ENCODE data around the gene PCGF3.
"Not testable (repeated sequence)": the region's sequence is repeated elsewhere in the genome, so short reads cannot be mapped to it uniquely, and the experiment has no call there.

Gene PCGF3

DNA sequence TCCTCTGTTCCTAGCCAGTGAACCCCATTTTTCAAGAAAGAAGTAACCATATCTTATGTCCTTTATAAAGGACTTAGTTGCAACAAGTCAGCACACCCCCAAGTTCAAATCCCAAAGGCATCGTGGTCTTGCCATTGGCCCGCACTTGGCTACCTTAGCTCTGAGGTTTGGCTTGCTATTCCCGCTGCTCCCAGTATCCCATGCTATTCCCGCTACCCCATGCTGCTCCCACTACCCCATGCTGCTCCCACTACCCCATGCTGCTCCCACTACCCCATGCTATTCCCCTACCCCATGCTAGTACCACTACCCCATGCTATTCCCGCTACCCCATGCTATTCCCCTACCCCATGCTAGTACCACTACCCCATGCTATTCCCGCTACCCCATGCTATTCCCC lies 37.4 kb upstream of the PCGF3 start:
- not testable (repeated sequence) for DNase-seq

- DNase-seq: not testable (repeated sequence)
These were observed 35.6 kb upstream of the PCGF3 start for GRCh38 chr4:669806-670559.

DNA sequence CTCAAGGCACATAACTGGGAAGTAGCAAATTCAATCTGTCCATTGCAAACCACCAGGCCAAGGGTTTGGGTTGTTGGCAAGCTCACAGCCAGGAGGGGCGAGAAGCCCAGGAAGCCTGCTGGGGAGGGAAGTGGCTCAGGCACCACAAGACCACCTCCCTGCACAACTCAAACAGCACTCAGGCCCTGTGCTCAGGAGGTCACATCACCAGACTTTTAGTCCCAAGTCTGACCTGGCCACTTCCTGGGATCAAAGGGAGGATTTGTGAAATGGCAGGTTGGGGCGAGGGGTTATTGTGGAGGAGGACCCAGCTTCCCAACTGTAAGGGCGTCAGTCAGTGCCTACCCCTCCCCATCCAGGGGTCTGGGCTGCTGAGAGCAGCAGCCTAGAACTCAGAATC lies 33.9 kb upstream of the PCGF3 start:
- no peak for DNase-seq

DNA sequence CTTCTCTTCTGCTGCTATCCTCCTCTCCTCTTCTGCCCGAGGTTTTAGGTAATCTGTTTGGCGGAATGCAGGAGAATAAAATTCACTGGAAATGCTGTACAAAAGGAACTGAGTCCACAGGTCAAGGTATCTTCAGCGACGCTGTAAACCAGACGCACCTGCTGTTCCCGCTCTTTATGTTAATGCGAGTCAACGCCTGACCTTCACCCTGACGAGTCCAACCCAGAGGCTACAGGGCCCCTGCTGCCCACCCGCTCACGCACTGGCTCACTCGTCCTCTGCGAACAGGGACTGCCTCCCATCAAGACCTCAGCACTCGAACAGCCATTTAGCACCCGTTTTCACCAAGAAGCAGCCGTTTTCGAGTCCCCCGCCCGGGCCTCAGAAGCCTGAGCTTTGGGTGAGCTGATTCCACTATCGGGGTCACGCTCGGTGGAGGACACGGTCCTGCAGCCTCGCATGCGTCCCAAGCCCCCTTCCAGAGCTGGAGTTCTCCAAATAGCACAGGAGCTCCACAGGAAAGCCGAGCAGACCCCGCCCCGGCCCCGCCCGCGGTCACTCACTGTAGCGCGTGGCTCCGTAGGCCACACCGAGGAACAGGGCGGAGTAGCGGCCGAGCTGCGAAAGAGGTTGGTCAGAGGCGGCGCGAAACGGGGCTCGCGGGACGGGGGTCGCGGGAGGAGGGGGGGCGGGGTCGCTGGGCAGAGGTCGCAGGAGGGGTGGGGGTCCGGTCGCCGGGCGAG lies 32.1 kb upstream of the PCGF3 start:
- peak; percentile 55 for DNase-seq

GRCh38 chr4:674172-675035 lies 31.2 kb upstream of the PCGF3 start, which contains the start of the genes ATP5ME and MYL5:
Gene ATP5ME (minus strand): TSS chr4:674276. CDS start chr4:674247, 29 bp downstream.
Gene MYL5 (plus strand): TSS chr4:674542. CDS start chr4:678027, 3,485 bp downstream.
- peak; percentile 96 for DNase-seq

- no peak for DNase-seq
These were observed 30.4 kb upstream of the PCGF3 start for GRCh38 chr4:675036-675882.

DNA sequence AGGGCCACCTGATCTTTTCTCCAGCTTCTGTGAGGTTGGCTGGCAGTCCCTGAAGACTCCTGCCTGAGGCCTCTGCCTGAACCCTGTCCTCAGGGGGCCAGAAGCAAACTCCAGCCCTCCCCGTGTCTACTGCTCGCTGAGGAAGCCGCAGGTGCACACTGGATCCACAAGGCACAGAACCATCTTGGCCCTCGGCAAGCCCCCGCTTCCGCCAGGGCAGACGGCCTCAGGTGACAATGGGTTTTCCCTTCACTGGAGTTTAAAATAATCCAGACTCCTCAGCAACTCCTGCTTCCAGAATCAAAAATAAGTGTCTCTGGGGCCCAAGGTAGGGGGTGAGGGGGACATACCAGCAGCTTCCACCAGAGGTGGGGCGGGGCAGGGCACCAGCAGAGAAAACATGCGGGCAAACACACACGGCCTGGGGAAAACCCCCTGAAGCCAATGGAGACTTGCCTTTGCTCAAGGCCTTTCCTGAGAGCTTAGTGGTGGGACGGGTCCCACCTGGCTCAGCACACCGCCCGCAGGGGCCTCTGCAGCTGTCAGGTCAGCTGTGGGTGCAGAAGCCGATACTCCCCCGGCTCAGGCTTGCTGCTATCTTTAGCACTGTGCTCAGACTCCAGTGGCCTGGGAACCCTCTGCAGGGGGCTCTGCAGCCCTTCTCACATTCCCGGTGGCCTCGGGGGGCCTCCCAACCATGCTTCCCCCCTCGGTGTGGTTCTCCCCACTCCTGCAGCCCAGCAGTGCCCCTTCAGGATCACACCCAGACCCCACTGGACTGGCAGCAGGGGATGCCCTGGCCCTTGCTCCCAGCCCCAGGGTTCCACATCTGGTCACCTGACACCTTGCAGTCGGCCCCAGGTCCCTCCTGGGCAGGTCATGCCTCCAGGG lies 29.4 kb upstream of the PCGF3 start:
- DNase-seq: no peak

GRCh38 chr4:676871-677235 lies 28.8 kb upstream of the PCGF3 start:
- DNase-seq: peak; percentile 41

DNA sequence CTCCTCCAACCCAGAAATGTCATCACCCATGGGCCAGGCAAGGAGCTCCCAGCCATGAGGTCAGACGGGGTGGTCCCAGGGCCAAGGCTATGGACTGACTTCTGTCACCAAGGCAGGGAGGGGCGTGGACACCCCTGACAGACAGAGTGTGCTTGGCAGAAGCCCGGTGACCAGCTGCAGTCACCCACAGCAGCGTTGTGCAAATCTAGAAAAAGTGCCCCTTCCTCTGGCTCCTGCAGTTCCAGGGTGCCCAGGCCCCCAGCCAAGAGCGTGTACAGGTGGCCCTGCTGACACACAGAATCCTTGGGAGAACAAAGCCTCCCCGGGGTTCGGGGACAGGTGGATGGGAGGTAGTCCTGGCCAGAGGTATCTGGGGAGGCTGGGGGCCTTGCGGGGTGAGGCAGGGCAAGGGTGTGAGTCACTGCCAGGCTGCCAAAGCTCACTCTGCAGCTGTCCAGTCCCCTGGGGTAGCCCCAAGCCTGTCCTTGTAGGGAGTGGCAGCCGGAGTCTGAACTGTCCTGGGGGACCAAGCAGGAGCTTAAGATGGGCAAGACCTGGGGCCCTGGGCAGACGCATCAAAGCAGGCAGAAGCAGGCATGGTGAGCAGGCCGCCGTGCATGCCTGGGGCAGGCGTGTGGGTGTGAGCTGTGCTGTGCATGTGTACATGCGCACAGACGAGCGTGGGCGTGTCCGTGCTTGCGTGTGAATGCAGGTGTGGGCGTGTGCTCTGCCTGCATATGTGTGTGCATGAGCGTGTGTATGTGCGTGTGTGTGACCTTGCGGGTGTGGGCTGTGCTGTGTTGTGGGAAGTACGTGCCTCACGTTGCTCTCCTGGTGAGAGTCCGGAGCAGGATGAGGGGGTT lies 28.0 kb upstream of the PCGF3 start:
- peak; percentile 86 for DNase-seq

- no peak for DNase-seq
These were observed 27.1 kb upstream of the PCGF3 start for GRCh38 chr4:678331-679103.

GRCh38 chr4:679104-679481 lies 26.5 kb upstream of the PCGF3 start:
- no peak for DNase-seq

DNA sequence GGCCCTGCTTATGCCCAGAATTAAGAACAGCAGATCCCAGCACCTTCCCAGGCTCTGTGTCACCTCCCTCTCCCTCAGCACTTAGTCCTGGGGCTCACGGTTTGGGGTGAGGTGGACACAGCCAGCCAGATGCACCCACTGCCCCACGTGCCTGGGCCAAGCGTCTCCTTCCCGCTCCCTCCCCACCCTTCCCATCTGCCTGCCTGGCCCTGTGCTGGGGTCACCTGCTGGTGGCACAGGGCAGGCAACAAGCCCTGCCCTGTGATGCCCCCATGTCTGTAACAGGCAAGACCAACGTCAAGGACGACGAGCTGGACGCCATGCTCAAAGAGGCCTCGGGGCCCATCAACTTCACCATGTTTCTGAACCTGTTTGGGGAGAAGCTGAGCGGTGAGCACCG lies 26.0 kb upstream of the PCGF3 start:
- no peak for DNase-seq

DNA sequence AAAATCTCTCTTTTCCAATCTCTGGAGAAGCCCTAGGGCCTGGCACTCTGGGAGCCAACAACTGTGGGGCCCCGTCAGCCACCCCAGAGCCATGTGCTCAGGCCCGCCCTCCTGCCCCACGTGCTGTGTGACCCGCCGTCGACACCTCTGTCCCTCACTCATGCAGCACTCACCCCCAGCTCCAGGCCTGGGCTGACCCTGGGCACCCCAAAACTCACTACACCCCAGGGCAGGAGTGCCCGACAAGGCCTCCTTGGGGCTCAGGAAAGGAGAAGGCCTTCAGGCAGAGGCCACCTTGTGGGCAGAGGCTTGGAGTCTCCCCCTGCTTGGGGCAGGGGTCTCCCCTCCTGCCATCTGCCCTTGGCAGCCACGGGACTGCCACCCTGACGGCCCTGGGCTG lies 25.5 kb upstream of the PCGF3 start:
- DNase-seq: no peak

DNA sequence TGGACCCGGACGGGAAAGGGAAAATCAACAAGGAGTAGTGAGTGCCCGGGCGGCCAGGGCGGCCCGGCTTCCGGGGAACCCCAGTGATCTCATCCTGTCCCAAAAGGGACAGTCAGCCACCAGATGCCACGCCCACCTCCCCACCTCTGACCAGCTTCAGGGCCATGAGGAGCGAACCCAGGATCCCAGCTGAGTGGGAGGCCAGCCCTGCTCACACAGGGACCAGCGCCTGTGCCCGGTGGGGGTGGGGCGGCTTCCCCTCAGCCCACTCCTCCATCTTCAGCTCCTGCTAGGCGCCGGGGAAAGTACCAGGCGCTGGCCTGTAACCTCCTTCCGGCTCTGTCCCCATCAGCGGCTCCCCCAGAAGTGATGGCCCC lies 25.1 kb upstream of the PCGF3 start:
- DNase-seq: no peak

DNA sequence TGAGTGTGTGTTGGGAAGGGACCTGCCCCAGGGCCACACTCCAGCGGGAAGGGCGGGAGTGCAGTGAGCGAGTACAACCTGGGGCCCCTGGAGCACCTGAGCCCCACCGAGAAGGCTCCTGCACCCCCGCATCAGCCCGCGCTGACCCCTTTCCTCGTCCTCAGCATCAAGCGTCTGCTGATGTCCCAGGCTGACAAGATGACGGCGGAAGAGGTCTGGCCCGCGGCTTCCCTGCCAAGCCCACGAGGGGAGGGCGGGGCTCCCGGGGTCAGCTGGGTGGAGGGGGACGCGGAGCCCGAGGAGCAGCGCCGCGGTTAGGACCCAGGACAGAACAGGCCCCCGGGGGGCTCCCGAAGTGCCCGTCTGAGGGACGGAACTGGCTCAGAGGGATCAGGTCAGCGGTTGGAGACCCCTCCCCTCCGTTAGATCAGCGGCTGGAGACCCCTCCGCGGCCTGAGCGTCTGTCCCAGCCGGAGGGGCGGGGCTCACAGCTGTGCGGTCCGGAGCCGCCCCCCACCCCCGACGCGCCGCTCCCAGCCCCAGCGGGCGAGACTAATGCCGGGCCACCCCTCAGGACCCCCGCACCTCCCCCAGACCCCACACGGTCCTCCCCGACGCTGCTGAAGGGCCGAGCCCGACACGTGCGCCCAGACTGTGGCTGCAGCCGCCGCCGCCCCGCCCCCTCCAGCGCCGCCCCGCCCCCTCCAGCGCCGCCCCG lies 24.5 kb upstream of the PCGF3 start:
- DNase-seq: peak; percentile 57

DNA sequence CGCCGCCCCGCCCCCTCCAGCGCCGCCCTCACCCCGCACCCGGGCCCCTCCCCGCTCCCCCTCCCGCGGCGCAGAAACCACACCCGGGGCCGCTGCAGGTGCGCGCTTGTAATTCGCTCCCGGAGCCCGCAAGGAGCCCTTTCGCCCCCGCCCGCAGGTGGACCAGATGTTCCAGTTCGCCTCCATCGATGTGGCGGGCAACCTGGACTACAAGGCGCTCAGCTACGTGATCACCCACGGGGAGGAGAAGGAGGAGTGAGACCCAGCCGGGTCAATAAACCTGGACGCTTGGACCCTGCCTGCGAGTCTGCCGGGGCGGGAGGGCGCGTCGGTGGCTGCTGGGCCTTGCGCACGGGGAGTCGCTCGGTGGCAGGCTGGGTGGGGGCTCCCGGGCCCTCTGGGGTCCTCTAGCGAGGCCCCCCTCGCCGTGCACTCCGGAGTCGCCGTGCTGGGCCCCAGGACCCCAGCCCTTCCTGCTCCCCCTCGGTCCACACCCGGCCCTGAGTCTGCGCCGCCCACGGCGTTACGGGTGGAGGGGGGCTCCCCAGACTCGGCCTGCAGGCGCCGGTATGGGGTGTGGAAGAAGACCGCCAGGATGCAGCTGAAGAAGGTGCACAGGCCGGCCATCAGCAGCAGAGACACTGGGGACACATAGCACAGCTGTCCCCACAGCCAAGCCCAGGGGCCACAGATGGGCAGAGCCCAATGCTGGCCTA lies 23.7 kb upstream of the PCGF3 start:
- DNase-seq: peak; percentile 93

GRCh38 chr4:682490-683172 lies 23.0 kb upstream of the PCGF3 start:
- peak; percentile 90 for DNase-seq
